ENCODE data around the gene SCN4A.

The SCN4A gene

GRCh38 chr17:63960430-63960829 lies 12.3 kb downstream of the SCN4A start:
- no peak for DNase-seq (ENCODE audit: low read depth)
- no peak overlapping the region for H3K4me3 ChIP-seq (ENCODE audit: low read depth, low read length)
- TF ChIP-seq, protein P1, sequence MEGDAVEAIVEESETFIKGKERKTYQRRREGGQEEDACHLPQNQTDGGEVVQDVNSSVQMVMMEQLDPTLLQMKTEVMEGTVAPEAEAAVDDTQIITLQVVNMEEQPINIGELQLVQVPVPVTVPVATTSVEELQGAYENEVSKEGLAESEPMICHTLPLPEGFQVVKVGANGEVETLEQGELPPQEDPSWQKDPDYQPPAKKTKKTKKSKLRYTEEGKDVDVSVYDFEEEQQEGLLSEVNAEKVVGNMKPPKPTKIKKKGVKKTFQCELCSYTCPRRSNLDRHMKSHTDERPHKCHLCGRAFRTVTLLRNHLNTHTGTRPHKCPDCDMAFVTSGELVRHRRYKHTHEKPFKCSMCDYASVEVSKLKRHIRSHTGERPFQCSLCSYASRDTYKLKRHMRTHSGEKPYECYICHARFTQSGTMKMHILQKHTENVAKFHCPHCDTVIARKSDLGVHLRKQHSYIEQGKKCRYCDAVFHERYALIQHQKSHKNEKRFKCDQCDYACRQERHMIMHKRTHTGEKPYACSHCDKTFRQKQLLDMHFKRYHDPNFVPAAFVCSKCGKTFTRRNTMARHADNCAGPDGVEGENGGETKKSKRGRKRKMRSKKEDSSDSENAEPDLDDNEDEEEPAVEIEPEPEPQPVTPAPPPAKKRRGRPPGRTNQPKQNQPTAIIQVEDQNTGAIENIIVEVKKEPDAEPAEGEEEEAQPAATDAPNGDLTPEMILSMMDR (IDR thresholded peaks at IDR 0.05; ENCODE audit: control insufficient read depth, extremely low read depth, insufficient read depth): no peak

DNA sequence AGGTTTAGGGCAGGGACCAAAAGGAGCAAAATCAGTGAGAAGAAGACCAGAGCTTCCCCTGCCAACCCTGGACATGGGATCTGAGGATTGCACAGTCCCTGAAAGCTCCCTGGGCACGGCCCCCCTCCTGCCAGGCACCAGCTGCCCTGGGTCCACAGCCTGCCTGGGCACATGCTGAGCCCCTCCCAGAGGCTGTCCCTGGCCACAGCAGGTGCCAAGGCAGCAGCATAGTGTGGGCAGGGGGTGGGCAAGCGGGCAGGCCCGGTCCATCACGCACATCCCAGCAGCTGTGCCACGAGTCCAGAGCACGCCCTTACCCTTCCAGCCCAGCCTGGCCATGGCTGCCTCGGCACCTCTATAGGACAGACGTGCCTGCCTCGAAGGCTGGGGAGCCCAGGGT lies 12.7 kb downstream of the SCN4A start:
- DNase-seq (ENCODE audit: low read depth): no peak
- TF ChIP-seq, protein P1 (IDR thresholded peaks at IDR 0.05; ENCODE audit: control insufficient read depth, extremely low read depth, insufficient read depth): no peak
- no peak overlapping the region for H3K4me3 ChIP-seq (ENCODE audit: low read depth, low read length)

- TF ChIP-seq, protein P1 (IDR thresholded peaks at IDR 0.05; ENCODE audit: control insufficient read depth, extremely low read depth, insufficient read depth): no peak
- no peak overlapping the region for H3K4me3 ChIP-seq (ENCODE audit: low read depth, low read length)
- DNase-seq (ENCODE audit: low read depth): no peak
These were observed 16.3 kb downstream of the SCN4A start for GRCh38 chr17:63956296-63956920.

DNA sequence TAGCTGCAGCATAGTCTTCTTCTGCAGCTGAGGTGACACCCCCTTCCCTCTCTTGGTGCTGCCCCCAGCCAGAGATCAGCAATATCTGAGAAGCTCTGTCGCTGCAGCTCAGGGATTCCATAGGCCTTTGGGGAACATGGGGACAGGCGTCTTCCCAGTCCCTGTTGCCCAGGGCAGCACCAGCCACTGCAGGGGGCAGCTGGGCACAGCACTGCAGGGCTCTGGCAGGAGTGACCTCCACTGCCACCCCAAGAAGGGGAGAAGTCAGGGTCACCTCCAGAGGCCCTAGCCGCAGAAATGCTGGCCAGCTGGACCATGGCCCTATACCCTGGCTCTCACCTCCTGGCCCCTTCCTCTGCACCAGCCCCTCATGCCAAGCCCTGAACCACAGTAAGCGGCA lies 16.9 kb downstream of the SCN4A start:
- no peak for DNase-seq (ENCODE audit: low read depth)
- TF ChIP-seq, protein P1 (IDR thresholded peaks at IDR 0.05; ENCODE audit: control insufficient read depth, extremely low read depth, insufficient read depth): no peak
- H3K4me3 ChIP-seq (ENCODE audit: low read depth, low read length): no peak overlapping the region

GRCh38 chr17:63955232-63955631 lies 17.5 kb downstream of the SCN4A start:
- no peak overlapping the region for H3K4me3 ChIP-seq (ENCODE audit: low read depth, low read length)
- DNase-seq (ENCODE audit: low read depth): no peak
- TF ChIP-seq, protein P1 (IDR thresholded peaks at IDR 0.05; ENCODE audit: control insufficient read depth, extremely low read depth, insufficient read depth): no peak

- TF ChIP-seq, protein P1 (IDR thresholded peaks at IDR 0.05; ENCODE audit: control insufficient read depth, extremely low read depth, insufficient read depth): no peak
- DNase-seq (ENCODE audit: low read depth): no peak
- no peak overlapping the region for H3K4me3 ChIP-seq (ENCODE audit: low read depth, low read length)
These were observed 18.2 kb downstream of the SCN4A start for GRCh38 chr17:63954402-63955063.
